ENCODE measurements around the gene EXOC5. TPM values are rescaled to one million over a fixed set of nuclear protein-coding genes. Genes with fewer than 3 reads are reported as not detected.

The EXOC5 gene
- total RNA-seq = 10 to 100 TPM; 21.4 to 63.2 (median 48.0) TPM

- Histone ChIP-seq H3K4me1 (peaks cover 30 to 53% (median 36%) of the 10 kb centered on the region in 4 donors), H3K4me3 (peak within 1 kb of the TSS; percentile 56 to 93 (median 78))
These were observed at the start of gene EXOC5, which contains the start of gene AP5M1 for GRCh38 chr14:57268161-57269069. Gene EXOC5, minus strand, starts transcription at chr14:57268905. Its CDS starts 257 bp downstream, at chr14:57268648. Gene AP5M1, plus strand, starts transcription at chr14:57268971. Its CDS starts 344 bp downstream, at chr14:57269315.

GRCh38 chr14:57317248-57317833 is 48.6 kb upstream of the EXOC5 start:
- Histone ChIP-seq H3K4me1 (no peaks in the 10 kb centered on the region), H3K27ac (no peak overlapping the region), H3K9me3 (no peaks in the 10 kb centered on the region), H3K4me3 (no peak overlapping the region), H3K36me3 (no peaks in the 10 kb centered on the region), H3K27me3 (no peaks in the 10 kb centered on the region)
- WGBS, 2 donors = 0 to 1% methylated on average over 3 of the region's 3 CpGs
- peak in 5 of 6 experiments; percentile 61 to 82 (median 67) for TF ChIP-seq CTCF (IDR thresholded peaks at IDR 0.05)
- TF ChIP-seq POLR2AphosphoS5 (IDR thresholded peaks at IDR 0.05) = no peak
- peak; percentile 73 to 75 for ATAC-seq (ENCODE audit: low FRiP score in 2 of 2)
- DNase-seq = peak in 1 of 2 donors; percentile 64

More at GRCh38 chr14:57268161-57269069, at the start of gene EXOC5, which contains the start of gene AP5M1:
- Histone ChIP-seq H3K36me3 (peaks cover 0 to 2% (median 0%) of the 10 kb centered on the region in 4 donors), H3K27me3 (no peaks in the 10 kb centered on the region), H3K27ac (peak within 1 kb of the TSS; percentile 94 to 99 (median 96)), H3K9me3 (no peaks in the 10 kb centered on the region)
- ATAC-seq (ENCODE audit: low FRiP score in 2 of 2) = peak; percentile 96 to 97
- 0 to 1% methylated on average over 55 to 62 of the region's 76 CpGs for WGBS, 2 donors
- peak; percentile 93 to 97 for DNase-seq
- peak; percentile 26 to 81 (median 52) for TF ChIP-seq POLR2A (IDR thresholded peaks at IDR 0.05)
- TF ChIP-seq EP300 (IDR thresholded peaks at IDR 0.05) = peak in 1 of 4 donors; percentile 63
- peak in 4 of 6 experiments; percentile 13 to 56 (median 37) for TF ChIP-seq CTCF (IDR thresholded peaks at IDR 0.05)
- TF ChIP-seq POLR2AphosphoS5 (IDR thresholded peaks at IDR 0.05) = peak; percentile 74 to 88

- TF ChIP-seq POLR2A (IDR thresholded peaks at IDR 0.05) (no peak), EP300 (IDR thresholded peaks at IDR 0.05) (no peak), POLR2AphosphoS5 (IDR thresholded peaks at IDR 0.05) (no peak)
- no peaks in the 10 kb centered on the region for H3K9me3 ChIP-seq
- no peak overlapping the region for H3K4me3 ChIP-seq
- H3K36me3 ChIP-seq = no peaks in the 10 kb centered on the region
- 42 to 51% methylated on average over 7 of the region's 7 CpGs for WGBS, 2 donors
- ATAC-seq (ENCODE audit: low FRiP score in 2 of 2) (no peak), DNase-seq (no peak)
- no peaks in the 10 kb centered on the region for H3K4me1 ChIP-seq
- no peak overlapping the region for H3K27ac ChIP-seq
- H3K27me3 ChIP-seq = no peaks in the 10 kb centered on the region
These were observed 45.8 kb upstream of the EXOC5 start for GRCh38 chr14:57314396-57315089.

- Histone ChIP-seq H3K27ac (no peak overlapping the region), H3K27me3 (no peaks in the 10 kb centered on the region), H3K4me3 (no peak overlapping the region), H3K9me3 (no peaks in the 10 kb centered on the region), H3K4me1 (no peaks in the 10 kb centered on the region), H3K36me3 (no peaks in the 10 kb centered on the region)
- ATAC-seq (ENCODE audit: low FRiP score in 2 of 2) (no peak), DNase-seq (no peak)
- TF ChIP-seq POLR2A (IDR thresholded peaks at IDR 0.05) (no peak), EP300 (IDR thresholded peaks at IDR 0.05) (no peak), CTCF (IDR thresholded peaks at IDR 0.05) (no peak), POLR2AphosphoS5 (IDR thresholded peaks at IDR 0.05) (no peak)
- WGBS, 2 donors = 88 to 89% methylated on average over 5 of the region's 5 CpGs
These were observed 34.2 kb upstream of the EXOC5 start for GRCh38 chr14:57302883-57303282.

GRCh38 chr14:57299511-57299910 is 30.8 kb upstream of the EXOC5 start:
- WGBS, 2 donors = 73 to 85% methylated on average over 3 of the region's 3 CpGs
- Histone ChIP-seq H3K27me3 (no peaks in the 10 kb centered on the region), H3K4me1 (no peaks in the 10 kb centered on the region), H3K36me3 (no peaks in the 10 kb centered on the region), H3K9me3 (no peaks in the 10 kb centered on the region), H3K27ac (no peak overlapping the region), H3K4me3 (no peak overlapping the region)
- no peak for ATAC-seq (ENCODE audit: low FRiP score in 2 of 2)
- no peak for TF ChIP-seq EP300 (IDR thresholded peaks at IDR 0.05)
- no peak for TF ChIP-seq CTCF (IDR thresholded peaks at IDR 0.05)
- DNase-seq = no peak

Data from upper lobe of left lung (tissue), 6 donors.